DND-41 (cell line): ENCODE results near the gene ADCY4.

Experiments
- CTCF ChIP-seq: IDR thresholded peaks from 2 replicates; pipeline ENCODE4 v1.5.1; 2012; ENCODE audit warnings: borderline replicate concordance, low read length, moderate library complexity, mild to moderate bottlenecking; ENCODE audit not compliant: poor library complexity, severe bottlenecking; ENCODE audit errors: extremely low read depth
- EZH2 ChIP-seq: IDR thresholded peaks from 3 replicates; pipeline ENCODE4 v1.6.1; 2012; ENCODE audit warnings: borderline replicate concordance, low read depth, mild to moderate bottlenecking, moderate library complexity, low read length, inconsistent platforms; ENCODE audit not compliant: severe bottlenecking

GRCh38 chr14:24315243-24315806 lies 19.5 kb downstream of the ADCY4 start:
- TF ChIP-seq CTCF (no peak), EZH2 (no peak)
